ELR (cell line): Measurements from ENCODE around the gene RPL41.
A peak's percentile ranks its signal among the peaks of the same experiment; 100 is the strongest.

Source experiments
- DNase-seq: peaks from one replicate; pipeline ENCODE4 v3.0.0-alpha.2; 2015; ENCODE audit warnings: low read depth

Gene RPL41

DNA sequence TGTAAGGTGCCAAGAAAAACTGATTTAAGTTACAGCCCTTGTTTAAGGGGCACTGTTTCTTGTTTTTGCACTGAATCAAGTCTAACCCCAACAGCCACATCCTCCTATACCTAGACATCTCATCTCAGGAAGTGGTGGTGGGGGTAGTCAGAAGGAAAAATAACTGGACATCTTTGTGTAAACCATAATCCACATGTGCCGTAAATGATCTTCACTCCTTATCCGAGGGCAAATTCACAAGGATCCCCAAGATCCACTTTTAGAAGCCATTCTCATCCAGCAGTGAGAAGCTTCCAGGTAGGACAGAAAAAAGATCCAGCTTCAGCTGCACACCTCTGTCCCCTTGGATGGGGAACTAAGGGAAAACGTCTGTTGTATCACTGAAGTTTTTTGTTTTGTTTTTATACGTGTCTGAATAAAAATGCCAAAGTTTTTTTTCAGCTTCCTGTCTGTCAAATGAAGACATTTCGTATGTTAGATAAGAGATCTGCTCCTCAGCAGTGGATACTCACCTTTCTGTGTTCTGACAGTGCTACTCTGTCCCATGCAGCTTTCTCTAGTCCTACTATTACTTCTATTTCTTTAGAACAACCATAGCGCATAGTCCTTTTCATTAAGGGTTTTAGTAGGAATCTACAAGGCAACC is 13.2 kb upstream of the RPL41 start:
- DNase-seq = no peak

DNA sequence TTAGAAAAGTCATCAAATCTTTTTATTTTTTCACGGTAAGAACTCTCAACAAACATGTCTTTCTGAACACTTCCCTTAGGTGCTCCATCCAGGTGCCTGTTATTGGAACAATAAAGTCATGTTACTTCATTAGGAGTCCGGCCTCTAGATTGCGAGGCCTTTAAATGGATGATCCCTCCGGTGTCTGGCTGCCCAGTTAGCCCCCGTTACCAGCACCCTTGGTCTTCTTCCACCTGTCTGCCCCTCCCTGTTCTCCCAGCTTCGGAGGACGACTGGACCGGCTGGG is 12.7 kb upstream of the RPL41 start:
- no peak for DNase-seq

GRCh38 chr12:56104109-56104814 is 12.2 kb upstream of the RPL41 start, which contains the start of gene PA2G4:
Gene PA2G4, plus strand, starts transcription at chr12:56104559. Its CDS starts 179 bp downstream, at chr12:56104738.
- peak; percentile 100 for DNase-seq

DNA sequence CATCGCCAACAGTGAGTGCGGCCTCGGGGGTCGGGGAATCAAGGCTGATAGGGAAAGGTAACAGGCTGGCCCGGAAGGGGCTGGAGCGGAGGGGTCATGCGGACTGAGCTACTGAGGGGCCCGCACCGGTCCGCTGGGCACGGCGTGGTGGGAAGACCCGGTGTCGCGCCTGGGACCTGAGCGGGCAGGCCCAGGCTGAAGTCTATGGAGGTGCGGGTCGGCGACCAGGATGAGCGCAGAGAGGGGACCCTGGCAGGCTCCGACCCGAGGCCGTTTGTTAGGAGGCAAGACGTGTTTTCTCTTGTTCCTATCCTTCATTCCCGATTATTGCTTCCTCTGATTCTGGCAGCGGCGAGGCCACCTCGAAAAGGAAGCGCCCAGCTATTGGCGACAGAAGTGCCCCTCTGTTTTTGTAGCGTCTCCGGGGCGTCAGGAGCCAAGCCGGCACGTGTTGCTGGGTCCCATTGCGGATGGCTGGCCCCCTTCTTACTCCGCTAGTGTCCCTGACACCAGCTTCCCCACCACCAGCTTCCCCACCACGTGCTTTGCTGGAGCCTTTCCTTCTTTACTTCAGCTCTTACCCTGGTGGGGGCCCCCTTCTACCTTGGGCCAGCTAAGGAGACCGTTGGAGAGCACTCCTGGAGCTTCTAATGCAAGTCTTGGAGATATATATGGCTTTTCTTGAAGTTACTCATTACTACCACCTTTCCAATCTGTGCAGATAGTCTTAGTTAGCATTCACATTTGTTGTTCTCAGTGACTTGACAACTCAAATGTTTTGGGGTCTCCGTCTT is 11.4 kb upstream of the RPL41 start:
- peak; percentile 57 for DNase-seq

DNA sequence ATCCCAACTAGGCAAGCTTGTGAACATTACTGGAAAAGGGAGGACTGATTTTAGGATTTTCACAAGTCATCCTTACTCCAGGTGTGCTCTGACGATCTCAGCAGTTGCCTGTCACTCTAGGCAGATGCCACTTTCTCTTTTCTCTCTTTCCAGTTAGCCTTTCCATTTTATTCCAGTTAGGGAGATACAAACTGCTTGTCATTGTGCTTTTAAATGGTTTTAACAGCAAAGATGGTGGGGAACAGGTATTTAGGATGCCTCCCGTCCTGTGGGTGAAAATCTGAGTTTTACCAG is 10.9 kb upstream of the RPL41 start:
- no peak for DNase-seq

- DNase-seq = no peak
Measured at GRCh38 chr12:56107242-56107641, 9.2 kb upstream of the RPL41 start.

- DNase-seq = no peak
Measured at GRCh38 chr12:56110571-56110970, 5.9 kb upstream of the RPL41 start.

- no peak for DNase-seq
Measured at GRCh38 chr12:56114084-56114483, 2.3 kb upstream of the RPL41 start.

- DNase-seq = peak; percentile 79
Measured at GRCh38 chr12:56115329-56115728, 1.1 kb upstream of the RPL41 start.

GRCh38 chr12:56117082-56117706 is 761 bp downstream of the RPL41 start:
- peak; percentile 25 for DNase-seq

GRCh38 chr12:56117778-56118687 is 1.6 kb downstream of the RPL41 start, which contains the start of gene ZC3H10:
Gene ZC3H10, plus strand, starts transcription at chr12:56118266. Its CDS starts 2,297 bp downstream, at chr12:56120563.
- peak; percentile 100 for DNase-seq

DNA sequence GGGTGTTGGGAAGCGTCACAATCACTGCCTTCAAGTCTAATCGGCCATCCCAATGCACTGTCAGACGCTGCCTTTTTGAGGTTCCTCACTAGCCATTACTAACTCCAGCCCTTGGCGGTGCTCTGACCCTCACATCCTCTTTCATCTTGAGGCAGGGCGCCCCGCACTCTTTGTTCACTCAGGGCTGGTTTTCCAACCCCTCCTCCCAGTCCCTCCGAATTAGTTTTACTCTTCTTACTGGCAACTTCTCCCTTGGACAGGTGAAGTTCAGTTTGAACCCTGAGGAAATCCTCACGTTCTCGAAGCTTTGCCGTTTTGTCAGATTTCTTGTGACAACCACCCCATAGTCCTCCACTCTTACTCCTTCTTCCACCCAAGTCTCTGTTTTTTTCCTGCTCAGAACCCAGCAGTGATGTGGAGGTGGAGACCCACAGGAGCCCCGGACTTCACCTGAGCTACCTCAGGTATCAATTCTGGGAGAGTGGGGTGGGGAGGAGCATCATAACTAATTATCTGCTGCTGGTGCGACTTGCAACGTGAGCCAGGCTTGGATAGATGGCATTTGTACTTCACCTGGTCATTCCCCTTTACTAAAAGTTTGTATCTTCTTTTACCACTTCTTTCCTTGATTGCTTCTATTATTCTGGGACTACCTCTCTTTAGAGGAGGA is 2.4 kb downstream of the RPL41 start:
- no peak for DNase-seq

DNA sequence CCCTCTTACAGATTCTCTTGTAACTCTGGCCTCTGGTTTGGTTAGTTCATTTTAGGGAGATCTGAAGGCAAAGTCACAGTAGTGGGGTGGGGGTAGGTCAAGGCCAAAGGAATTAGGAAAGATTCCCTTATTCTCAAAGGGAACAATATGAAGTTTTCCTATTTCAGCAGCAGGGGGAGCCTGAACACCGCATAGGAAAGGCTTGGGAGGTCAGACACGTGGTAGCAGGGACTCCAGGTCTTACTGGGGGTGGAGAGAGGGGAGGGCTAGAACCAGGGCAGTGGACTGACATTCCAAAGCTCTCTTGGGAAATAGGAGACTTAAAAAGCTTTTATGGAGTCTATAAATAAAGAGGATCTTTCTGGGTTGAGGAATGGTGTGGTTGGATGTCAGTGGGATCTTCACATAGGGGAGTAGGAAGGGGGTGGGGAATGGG is 2.9 kb downstream of the RPL41 start:
- peak; percentile 95 for DNase-seq

DNA sequence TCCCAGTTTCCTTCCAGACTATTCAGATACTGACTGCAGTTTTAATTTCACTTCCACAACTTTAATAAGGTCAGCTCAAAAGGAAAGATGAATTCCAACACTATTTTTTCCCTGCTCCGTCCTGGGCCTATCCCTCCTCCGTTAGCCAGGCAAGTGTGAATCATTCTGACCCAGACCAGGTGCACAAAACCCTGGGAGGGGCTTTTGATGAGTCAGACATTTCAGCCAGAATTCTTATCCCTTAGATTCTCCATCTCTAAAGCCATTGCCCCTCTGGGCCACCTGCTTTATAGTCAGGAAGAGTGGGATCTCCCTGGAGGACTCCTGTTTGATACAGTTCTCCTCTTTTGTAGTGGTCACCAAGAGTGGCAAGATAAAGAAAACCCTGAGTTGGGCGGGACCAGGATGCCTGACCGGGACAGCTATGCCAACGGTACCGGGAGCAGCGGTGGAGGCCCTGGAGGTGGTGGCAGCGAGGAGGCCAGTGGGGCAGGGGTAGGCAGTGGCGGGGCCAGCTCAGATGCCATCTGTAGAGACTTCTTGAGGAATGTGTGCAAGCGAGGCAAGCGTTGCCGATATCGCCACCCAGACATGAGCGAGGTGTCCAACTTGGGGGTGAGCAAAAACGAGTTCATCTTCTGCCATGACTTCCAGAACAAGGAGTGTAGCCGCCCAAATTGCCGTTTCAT is 3.9 kb downstream of the RPL41 start:
- DNase-seq = peak; percentile 59

DNA sequence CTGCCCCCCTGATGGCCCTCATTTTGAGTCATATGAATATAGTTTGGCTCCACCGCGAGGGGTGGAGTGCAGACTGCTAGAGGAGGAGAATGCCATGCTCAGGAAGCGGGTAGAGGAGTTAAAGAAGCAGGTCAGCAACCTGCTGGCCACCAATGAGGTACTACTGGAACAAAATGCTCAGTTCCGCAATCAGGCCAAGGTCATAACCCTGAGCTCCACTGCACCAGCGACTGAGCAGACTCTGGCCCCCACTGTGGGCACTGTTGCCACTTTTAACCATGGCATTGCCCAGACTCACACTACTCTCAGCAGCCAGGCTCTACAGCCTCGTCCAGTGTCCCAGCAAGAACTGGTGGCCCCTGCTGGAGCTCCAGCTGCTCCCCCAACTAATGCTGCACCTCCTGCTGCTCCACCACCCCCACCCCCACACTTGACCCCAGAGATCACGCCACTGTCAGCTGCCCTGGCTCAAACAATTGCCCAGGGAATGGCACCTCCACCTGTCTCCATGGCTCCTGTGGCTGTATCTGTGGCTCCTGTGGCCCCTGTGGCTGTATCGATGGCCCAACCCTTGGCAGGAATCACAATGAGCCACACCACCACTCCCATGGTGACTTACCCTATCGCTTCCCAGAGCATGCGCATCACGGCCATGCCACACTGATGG is 4.9 kb downstream of the RPL41 start:
- DNase-seq = no peak

GRCh38 chr12:56122637-56123036 is 6.2 kb downstream of the RPL41 start:
- DNase-seq = no peak

GRCh38 chr12:56124133-56124532 is 7.7 kb downstream of the RPL41 start:
- DNase-seq = no peak

DNA sequence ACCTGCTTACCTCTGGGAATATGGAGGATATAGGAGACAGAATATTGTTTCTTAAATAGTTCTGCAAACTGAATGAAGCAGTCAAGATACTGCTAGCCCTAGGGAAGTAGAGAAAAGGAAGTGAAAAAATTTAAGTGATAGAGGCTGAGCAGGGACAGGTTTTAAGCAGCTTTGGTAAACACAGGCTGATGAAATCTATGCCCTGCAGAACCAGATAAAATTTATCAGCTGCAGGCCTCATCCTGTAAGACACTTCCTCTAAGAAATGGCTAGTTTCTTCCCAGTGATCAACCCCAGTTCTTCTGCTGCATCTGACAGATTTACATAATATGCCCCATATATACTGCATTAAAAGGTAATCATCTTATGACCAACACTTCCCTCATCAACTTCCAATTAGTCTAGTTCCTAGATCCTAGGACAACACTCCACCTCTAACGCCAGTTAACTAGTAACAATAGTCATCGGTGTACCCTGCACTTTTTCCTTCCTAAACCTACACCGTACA is 10.4 kb downstream of the RPL41 start:
- no peak for DNase-seq

GRCh38 chr12:56127485-56127887 is 11.1 kb downstream of the RPL41 start:
- DNase-seq = no peak
